B cell (primary cell): Measurements from ENCODE around the gene SMG9. TPM values are rescaled to one million over a fixed set of nuclear protein-coding genes. Genes with fewer than 3 reads are reported as not detected.

Source experiments
- ATAC-seq: fragments of 200-7000 bp; cut with Tn5 transposase; one replicate; pipeline ENCODE4 v1.10.0; 2021; ENCODE audit warnings: low read depth, mild to moderate bottlenecking, moderate number of reproducible peaks, moderate library complexity
- CTCF ChIA-PET: fragments of 350-600 bp; sonication (Branson Sonifier 250); formaldehyde crosslinking; loops from one replicate; lab custom pipeline; 2021; ENCODE audit warnings: antibody characterized with exemption, inconsistent platforms; lab: Charles Lee
- POLR2A ChIA-PET: fragments of 350-600 bp; sonication (Branson Sonifier 250); formaldehyde crosslinking; loops from one replicate; lab custom pipeline; 2021; ENCODE audit warnings: antibody characterized with exemption; lab: Charles Lee
- DNase-seq: peaks from one replicate; pipeline ENCODE4 v3.0.0; 2013
- H2AFZ ChIP-seq: 2 replicates; pipeline ENCODE4 v1.6.1; 2012; ENCODE audit warnings: mild to moderate bottlenecking, low read depth, low read length; ENCODE audit not compliant: insufficient read depth, poor library complexity, severe bottlenecking
- H3K27ac ChIP-seq, 2 donors: 1 replicate in 1 of 2; 2 replicates in 1 of 2; pipeline ENCODE4 v1.5.1; 2012 to 2013; ENCODE audit warnings: low read length in 2 of 2, mild to moderate bottlenecking in 2 of 2, moderate library complexity in 1 of 2
- H3K27me3 ChIP-seq, 4 experiments: fragments of 200-600 bp in 1 of 4; sonication (generic) in 1 of 4; replicated peaks in 1 of 4; 1 replicate in 2 of 4; 2 replicates in 2 of 4; pipeline versions ENCODE4 v1.6.1 to v1.7.0; 2013 to 2016; ENCODE audit warnings: low read length in 3 of 4, mild to moderate bottlenecking in 2 of 4, mixed read lengths in 1 of 4, moderate library complexity in 1 of 4; ENCODE audit not compliant: insufficient read depth in 4 of 4, control insufficient read depth in 3 of 4; ENCODE audit errors: control extremely low read depth in 1 of 4
- H3K36me3 ChIP-seq, 2 experiments: replicated peaks in 1 of 2; 1 replicate in 1 of 2; 2 replicates in 1 of 2; pipeline versions ENCODE4 v1.6.1 to v1.7.1; 2013; ENCODE audit warnings: low read length in 1 of 2; ENCODE audit not compliant: insufficient read depth in 2 of 2, control insufficient read depth in 1 of 2; ENCODE audit errors: control extremely low read depth in 1 of 2, extremely low read depth in 1 of 2
- H3K4me1 ChIP-seq, 2 donors: fragments of 200-600 bp in 1 of 2; sonication (generic) in 1 of 2; 1 replicate in 1 of 2; 2 replicates in 1 of 2; pipeline versions ENCODE4 v1.5.1 to v1.6.1; 2013 to 2017; ENCODE audit warnings: low read length in 2 of 2; ENCODE audit not compliant: control insufficient read depth in 2 of 2, insufficient read depth in 2 of 2
- H3K4me2 ChIP-seq: replicated peaks from 2 replicates; pipeline ENCODE3; 2012; ENCODE audit warnings: mild to moderate bottlenecking, low read depth, low read length; ENCODE audit not compliant: poor library complexity, severe bottlenecking
- H3K4me3 ChIP-seq, 5 experiments: fragments of 200-600 bp in 1 of 5; sonication (generic) in 1 of 5; 1 replicate in 3 of 5; 2 replicates in 2 of 5; pipeline versions ENCODE4 v1.5.1 to v1.7.0; 2011 to 2016; ENCODE audit warnings: low read length in 4 of 5, mild to moderate bottlenecking in 4 of 5, low read depth in 2 of 5, control low read depth in 1 of 5, moderate library complexity in 1 of 5; ENCODE audit not compliant: insufficient read depth in 1 of 5; ENCODE audit errors: control extremely low read depth in 1 of 5, extremely low read depth in 1 of 5
- H3K79me2 ChIP-seq: fragments of 200-600 bp; sonication (generic); one replicate; pipeline ENCODE4 v1.6.0; 2016; ENCODE audit warnings: low read length; ENCODE audit not compliant: control insufficient read depth, insufficient read depth
- H3K9ac ChIP-seq: fragments of 200-600 bp; sonication (generic); 2 replicates; pipeline ENCODE4 v1.6.1; 2017; ENCODE audit warnings: mild to moderate bottlenecking, low read length, moderate library complexity
- H3K9me3 ChIP-seq, 3 donors: one replicate each; pipeline versions ENCODE4 v1.6.1 to v1.7.1; 2013; ENCODE audit warnings: low read length in 2 of 3; ENCODE audit not compliant: control insufficient read depth in 2 of 3, insufficient read depth in 1 of 3; ENCODE audit errors: control extremely low read depth in 1 of 3
- H4K20me1 ChIP-seq: 2 replicates; pipeline ENCODE4 v1.6.0; 2012; ENCODE audit warnings: mild to moderate bottlenecking, low read length; ENCODE audit not compliant: insufficient read depth, control insufficient read depth, poor library complexity, severe bottlenecking
- H3K27ac Mint-ChIP-seq: one replicate; pipeline ENCODE4 v1.8.0; 2021; ENCODE audit warnings: mixed read lengths
- H3K27me3 Mint-ChIP-seq: one replicate; pipeline ENCODE4 v1.8.0; 2021; ENCODE audit warnings: mixed read lengths
- H3K4me1 Mint-ChIP-seq: one replicate; pipeline ENCODE4 v1.8.0; 2021; ENCODE audit warnings: mixed read lengths
- H3K4me3 Mint-ChIP-seq: one replicate; pipeline ENCODE4 v1.8.0; 2021; ENCODE audit warnings: mixed read lengths
- H3K9me3 Mint-ChIP-seq: one replicate; pipeline ENCODE4 v1.8.0; 2022; ENCODE audit warnings: mixed read lengths; ENCODE audit not compliant: insufficient read depth
- CTCF ChIP-seq: fragments of 200-600 bp; IDR thresholded peaks from one replicate; pipeline ENCODE4 v1.8.0; 2022; ENCODE audit warnings: antibody characterized with exemption, mild to moderate bottlenecking
- EZH2 ChIP-seq: IDR thresholded peaks from 2 replicates; pipeline ENCODE4 v1.6.1; 2012; ENCODE audit warnings: borderline replicate concordance, low read depth, mild to moderate bottlenecking, moderate library complexity, low read length; ENCODE audit not compliant: insufficient read depth, poor library complexity, severe bottlenecking
- WGBS: methylation state at CpG from one replicate; pipeline ENCODE4 v1.1.5; 2013; ENCODE audit warnings: missing lambda C conversion rate; ENCODE audit not compliant: insufficient coverage; 5-methylcytosine and 5-hydroxymethylcytosine counted together
- intact Hi-C: fragments of 100-400 bp; cut with micrococcal nuclease; formaldehyde crosslinking; loops from one replicate; pipeline ENCODE4 v1.10.0; 2022
- polyA plus RNA-seq: library from polyadenylated mRNA; depleted of rRNA; stranded (reverse); fragments of >200 nt; gene quantifications from 2 replicates; pipeline ENCODE4 v1.2.3, GENCODE V29; 2012
- total RNA-seq, 2 donors: library from RNA; stranded (reverse); fragments of 120-200 nt in 1 of 2; gene quantifications; 1 replicate in 1 of 2; 2 replicates in 1 of 2; pipeline versions ENCODE4 v1.2.3 to v1.2.4, GENCODE V29; 2013 to 2022

Gene SMG9
- total and polyA plus RNA-seq, 2 donors (not counting 1 experiment from before 2014, with no cell fraction given): 33.9 to 87.5 TPM

DNA sequence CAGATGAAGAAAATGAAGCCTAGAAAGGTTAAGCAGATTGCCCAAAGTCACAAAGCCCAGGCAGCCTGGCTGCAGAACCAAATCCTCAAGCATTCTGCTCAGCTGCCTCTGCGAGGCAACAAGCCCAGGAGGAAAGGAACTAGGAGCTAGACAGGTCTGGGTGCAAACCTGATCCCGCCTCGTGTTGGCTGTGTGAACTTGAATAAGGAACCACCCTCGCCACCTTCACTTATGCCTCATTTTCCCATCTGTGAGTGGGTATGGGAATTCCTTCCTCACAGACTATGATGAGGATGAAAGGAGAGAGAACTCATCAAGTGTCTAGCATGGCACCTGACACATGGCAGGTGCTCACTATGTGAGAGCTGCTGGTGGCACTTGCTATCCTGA lies 6.6 kb downstream of the SMG9 start:
- DNase-seq (no peak), ATAC-seq (no peak)
- Histone ChIP-seq H3K27ac (peak overlapping the region; percentile 23 to 61), H4K20me1 (no peaks in the 10 kb centered on the region), H3K9ac (no peak overlapping the region), H3K4me1 (peaks cover 24 to 45% of the 10 kb centered on the region in 2 donors), H3K4me3 (no peak overlapping the region), H3K27me3 (no peaks in the 10 kb centered on the region), H3K9me3 (no peaks in the 10 kb centered on the region), H2AFZ (no peak overlapping the region), H3K36me3 (peaks cover 0 to 81% of the 10 kb centered on the region in 2 experiments), H3K4me2 (peak overlapping the region; percentile 13), H3K79me2 (peaks cover 22% of the 10 kb centered on the region)
- ChIA-PET CTCF (interaction anchor here (10.4 kb wide), 1 partner anchor 32 kb away, joined by 237 read pairs; the partner anchor contains the start of gene KCNN4), POLR2A (interaction anchor here (0.6 to 0.7 kb wide), 2 partner anchors 17 to 79 kb away, joined by 3 to 5 read pairs; partner anchors contain the start of gene ZNF283)
- Mint-ChIP-seq H3K9me3 (no peaks in the 10 kb centered on the region), H3K4me3 (peak overlapping the region; percentile 71), H3K4me1 (peaks cover 52% of the 10 kb centered on the region), H3K27me3 (no peaks in the 10 kb centered on the region), H3K27ac (peak overlapping the region; percentile 90)
- WGBS: 57% methylated on average over 1 of the region's 4 CpGs
- intact Hi-C loops: no loop called here
- no peak for TF ChIP-seq CTCF
- no peak for TF ChIP-seq EZH2

GRCh38 chr19:43747557-43748204 lies 7.1 kb downstream of the SMG9 start:
- intact Hi-C loops: no loop called here
- H3K4me3 Mint-ChIP-seq: peak overlapping the region; percentile 71
- no peaks in the 10 kb centered on the region for H3K27me3 Mint-ChIP-seq
- H3K4me2 ChIP-seq: peak overlapping the region; percentile 27
- ChIA-PET CTCF (interaction anchor here (0.8 to 10.4 kb wide), 6 partner anchors 7 to 193 kb away, joined by 3 to 237 read pairs (median 72); partner anchors contain the start of genes KCNN4 and SMG9), POLR2A (interaction anchor here (0.7 to 1.0 kb wide), 2 partner anchors 17 kb away, joined by 3 read pairs; no protein-coding TSS in a partner anchor)
- ATAC-seq (no peak), DNase-seq (no peak)
- H3K79me2 ChIP-seq: peaks cover 17% of the 10 kb centered on the region
- H3K9me3 ChIP-seq: no peaks in the 10 kb centered on the region
- WGBS: 86% methylated on average over 9 of the region's 16 CpGs
- H3K27me3 ChIP-seq: no peaks in the 10 kb centered on the region
- no peaks in the 10 kb centered on the region for H4K20me1 ChIP-seq
- no peaks in the 10 kb centered on the region for H3K9me3 Mint-ChIP-seq
- peaks cover 48% of the 10 kb centered on the region for H3K4me1 Mint-ChIP-seq
- peaks cover 19 to 40% of the 10 kb centered on the region in 2 donors for H3K4me1 ChIP-seq
- H2AFZ ChIP-seq: no peak overlapping the region
- peak overlapping the region; percentile 23 to 61 for H3K27ac ChIP-seq
- H3K4me3 ChIP-seq: no peak overlapping the region
- H3K27ac Mint-ChIP-seq: peak overlapping the region; percentile 90
- no peak overlapping the region for H3K9ac ChIP-seq
- peaks cover 0 to 86% of the 10 kb centered on the region in 2 experiments for H3K36me3 ChIP-seq
- TF ChIP-seq EZH2 (no peak), CTCF (no peak)
